Gastroesophageal sphincter (tissue), 3 donors: ENCODE data around the gene CNTNAP2.

ENCODE experiments used
- CTCF ChIP-seq, 4 experiments: fragments of 200-600 bp in 2 of 4; fragments of 450-650 bp in 2 of 4; sonication (generic) in 1 of 4; IDR thresholded peaks; one replicate each; pipeline ENCODE4 v1.5.1; 2017 to 2019; ENCODE audit warnings: antibody characterized with exemption in 4 of 4, mild to moderate bottlenecking in 2 of 4, moderate library complexity in 2 of 4
- POLR2A ChIP-seq, 2 donors: fragments of 450-650 bp; IDR thresholded peaks; one replicate each; pipeline ENCODE4 v1.6.1; 2017; ENCODE audit warnings: antibody characterized with exemption in 2 of 2, mild to moderate bottlenecking in 2 of 2, moderate library complexity in 1 of 2

GRCh38 chr7:147015999-147016398, 899.4 kb downstream of the CNTNAP2 start:
- no peak for TF ChIP-seq CTCF (IDR thresholded peaks at IDR 0.05)
- no peak for TF ChIP-seq POLR2A (IDR thresholded peaks at IDR 0.05)
